HG02610 (cell line): Measurements from ENCODE around the gene PPFIA4.
"Not testable (repeated sequence)": the region's sequence is repeated elsewhere in the genome, so short reads cannot be mapped to it uniquely, and the experiment has no call there.

Experiments
- ATAC-seq: cut with Tn5 transposase; IDR thresholded peaks from one replicate; pipeline ENCODE4 v1.9.1; 2021; ENCODE audit warnings: mild to moderate bottlenecking, moderate library complexity; ENCODE audit not compliant: unreplicated experiment

The PPFIA4 gene

GRCh38 chr1:203026031-203026665 is at the start of gene PPFIA4:
Gene PPFIA4, plus strand, starts transcription at chr1:203026491. Its CDS starts 12,518 bp downstream, at chr1:203039009.
- ATAC-seq, result peak; percentile 68

DNA sequence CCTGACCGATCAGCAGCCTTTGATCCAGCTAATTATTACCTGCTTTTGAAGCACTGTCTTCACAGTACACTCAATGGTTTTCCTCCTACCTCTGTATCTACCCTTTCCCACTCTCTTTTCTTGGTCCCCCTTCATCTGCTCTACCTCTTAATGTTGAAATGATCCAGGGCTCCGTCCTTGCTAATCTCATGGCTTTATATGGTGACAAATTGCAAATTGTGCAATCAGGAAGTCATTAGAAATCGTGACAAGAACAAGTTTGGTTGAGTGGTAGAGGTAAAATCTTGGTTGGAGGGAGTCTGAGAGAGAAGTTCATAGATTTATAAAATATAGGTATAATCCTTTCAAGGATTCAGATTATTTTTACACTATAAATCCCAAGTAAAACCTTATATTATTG is 49.7 kb upstream of the PPFIA4 start:
- ATAC-seq, result no peak

DNA sequence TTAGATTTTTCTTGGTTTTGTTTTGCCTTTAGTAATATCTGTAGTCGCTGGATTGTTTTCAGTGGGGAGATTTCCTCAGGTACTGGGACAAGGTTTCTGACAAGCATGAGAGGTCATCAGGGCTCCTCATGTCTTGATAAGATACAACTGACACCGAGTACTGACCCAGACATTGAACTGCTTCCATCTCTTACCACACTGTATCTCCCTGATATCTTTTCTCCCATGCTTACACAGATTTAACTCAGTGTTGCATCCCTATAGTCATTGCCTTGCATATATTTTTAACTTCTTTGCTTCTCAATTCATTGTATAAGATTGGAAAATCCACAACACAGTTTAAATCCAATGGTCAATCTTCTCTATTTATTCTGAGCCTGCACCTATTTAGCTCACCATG is 46.8 kb upstream of the PPFIA4 start:
- ATAC-seq, result no peak

- ATAC-seq, result no peak
Observed at GRCh38 chr1:202981939-202982338, 44.4 kb upstream of the PPFIA4 start.

DNA sequence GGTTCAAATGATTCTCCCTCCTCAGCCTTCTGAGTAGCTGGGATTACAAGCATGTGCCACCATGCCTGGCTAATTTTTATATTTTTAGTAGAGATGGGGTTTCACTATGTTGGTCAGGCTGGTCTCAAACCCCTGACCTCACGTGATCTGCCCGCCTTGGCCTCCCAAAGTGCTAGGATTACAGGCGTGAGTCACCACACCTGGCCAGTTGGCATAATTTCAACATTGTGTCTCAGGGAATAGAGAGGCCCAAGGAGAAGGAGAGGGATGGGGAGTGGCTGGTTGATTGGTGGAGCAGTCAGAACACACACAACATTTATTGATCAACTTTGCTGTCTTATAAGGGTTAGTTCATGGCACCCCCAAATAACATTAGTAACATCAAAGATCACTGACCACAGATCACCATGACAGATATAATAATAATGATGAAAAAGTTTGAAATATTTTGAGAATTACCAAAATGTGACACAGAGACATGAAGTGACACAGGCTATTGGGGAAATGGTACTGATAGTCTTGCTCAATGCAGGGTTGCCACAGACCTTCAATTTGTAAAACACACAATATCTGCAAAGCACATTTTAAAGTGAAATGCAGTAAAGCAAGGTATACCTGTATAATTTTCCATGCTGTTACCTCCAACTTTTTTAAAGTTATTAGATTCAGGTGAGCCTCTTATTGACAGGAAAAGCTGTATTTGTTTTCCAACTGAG is 43.4 kb upstream of the PPFIA4 start:
- no peak for ATAC-seq

- not testable (repeated sequence) for ATAC-seq
Observed at GRCh38 chr1:202986120-202986519, 40.2 kb upstream of the PPFIA4 start.

GRCh38 chr1:202987255-202987654 is 39.0 kb upstream of the PPFIA4 start:
- ATAC-seq, result no peak

- no peak for ATAC-seq
Observed at GRCh38 chr1:202987922-202988583, 38.2 kb upstream of the PPFIA4 start.

GRCh38 chr1:202989879-202990278 is 36.4 kb upstream of the PPFIA4 start:
- ATAC-seq, result no peak

GRCh38 chr1:202991112-202991511 is 35.2 kb upstream of the PPFIA4 start:
- no peak for ATAC-seq

- no peak for ATAC-seq
Observed at GRCh38 chr1:202994756-202995155, 31.5 kb upstream of the PPFIA4 start.

- ATAC-seq, result no peak
Observed at GRCh38 chr1:202998836-202999750, 27.2 kb upstream of the PPFIA4 start.

DNA sequence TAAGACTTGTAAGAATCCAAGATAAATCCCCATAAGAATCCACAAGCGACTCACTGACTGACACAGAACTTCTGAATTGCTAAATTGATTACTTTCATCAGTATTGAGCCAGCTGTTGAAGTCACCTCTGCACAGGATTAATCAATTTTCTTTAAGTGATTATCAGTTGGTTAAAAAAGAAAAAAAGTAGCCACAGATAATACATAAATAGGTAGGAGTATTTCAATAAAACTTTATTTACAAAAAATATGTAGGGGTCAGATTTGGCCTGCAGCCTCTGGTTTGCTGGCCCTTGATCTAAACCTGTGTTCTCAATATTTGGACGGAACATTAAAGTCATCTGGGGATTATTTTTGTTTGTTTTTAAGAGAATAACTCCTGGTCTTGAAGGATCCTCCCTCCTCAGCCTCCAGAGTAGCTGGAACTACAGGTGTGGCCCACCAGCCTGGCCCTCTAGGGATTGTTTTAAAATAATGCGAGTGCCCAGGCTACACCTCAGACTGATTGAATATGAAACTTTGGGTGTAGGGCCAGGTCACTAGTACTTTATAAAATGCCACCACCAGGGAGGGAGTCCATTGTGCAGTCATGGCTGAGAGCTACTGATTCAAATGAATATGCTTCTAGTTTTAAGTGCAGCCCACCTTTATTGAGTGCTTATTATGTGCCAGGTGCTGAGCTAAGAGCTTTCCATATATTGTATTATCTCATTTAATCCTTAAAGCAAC is 25.9 kb upstream of the PPFIA4 start:
- ATAC-seq, result no peak

DNA sequence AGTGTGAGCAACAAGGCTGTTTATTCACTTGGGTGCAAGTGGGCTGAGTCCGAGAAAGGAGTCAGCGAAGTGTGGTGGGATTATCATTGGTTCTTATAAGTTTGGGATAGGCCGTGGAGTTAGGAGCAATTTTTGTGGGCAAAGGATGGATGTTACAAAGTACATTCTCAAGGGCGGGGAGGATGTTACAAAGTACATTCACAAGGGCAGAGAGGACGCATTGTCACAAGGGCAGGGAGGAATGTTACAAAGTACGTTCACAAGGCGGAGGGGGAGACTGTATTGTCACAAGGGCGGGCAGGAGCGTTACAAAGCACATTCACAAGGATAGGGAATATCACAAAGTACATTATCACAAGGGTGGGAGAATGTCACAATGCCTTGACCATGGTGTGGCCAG is 24.3 kb upstream of the PPFIA4 start:
- ATAC-seq, result no peak

DNA sequence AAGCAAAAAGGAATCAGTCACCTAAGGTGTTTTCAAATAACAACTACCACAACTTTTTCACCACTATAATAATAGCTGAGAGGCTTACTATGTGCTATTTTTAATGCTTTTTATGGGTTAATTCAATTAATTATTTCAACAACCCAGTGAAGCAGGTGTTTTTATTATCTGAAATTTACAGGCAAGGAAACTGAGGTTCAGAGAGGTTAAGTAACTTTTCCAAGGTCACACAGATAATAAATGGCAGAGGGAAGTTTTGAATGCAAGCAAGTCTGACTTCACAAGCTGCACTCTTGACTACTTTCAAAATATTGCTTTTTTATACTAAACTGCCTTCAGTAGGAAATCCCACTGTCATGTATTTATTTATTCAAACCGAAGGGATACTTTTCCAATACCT is 23.3 kb upstream of the PPFIA4 start:
- ATAC-seq, result no peak

- ATAC-seq, result not testable (repeated sequence)
Observed at GRCh38 chr1:203005395-203006142, 20.7 kb upstream of the PPFIA4 start.

- peak; percentile 89 for ATAC-seq
Observed at GRCh38 chr1:203006948-203007871, 19.1 kb upstream of the PPFIA4 start, which contains the start of gene TMEM183A. Gene TMEM183A, plus strand, starts transcription at chr1:203007374. Its CDS starts 92 bp downstream, at chr1:203007466.

- no peak for ATAC-seq
Observed at GRCh38 chr1:203009185-203009584, 17.1 kb upstream of the PPFIA4 start.
